HepG2 (cell line): ENCODE measurements around the gene HYAL1. TPM values are rescaled to one million over a fixed set of nuclear protein-coding genes. Genes with fewer than 3 reads are reported as not detected.

Source experiments
- CREB1 ChIP-seq, 2 experiments: fragments of 450-650 bp in 1 of 2; IDR thresholded peaks; 2 replicates each; pipeline ENCODE4 v1.6.1; 2016 to 2017; ENCODE audit warnings: control low read depth in 1 of 2, mild to moderate bottlenecking in 1 of 2, missing compliant biosample characterization in 1 of 2, missing genetic modification characterization in 1 of 2
- GFI1 ChIP-seq: sonication (generic); formaldehyde crosslinking; IDR thresholded peaks from 2 replicates; pipeline ENCODE4 v1.5.0; 2020; ENCODE audit warnings: missing genetic modification reagents, mild to moderate bottlenecking, borderline replicate concordance
- GPBP1L1 ChIP-seq: sonication (generic); formaldehyde crosslinking; IDR thresholded peaks from 2 replicates; pipeline ENCODE4 v1.5.0; 2020; ENCODE audit warnings: mild to moderate bottlenecking, missing genetic modification reagents
- NBN ChIP-seq: fragments of 450-650 bp; conservative IDR thresholded peaks from 2 replicates; pipeline ENCODE4 v1.6.1; 2017
- NCOR1 ChIP-seq: fragments of 200-600 bp; sonication (generic); IDR thresholded peaks from 2 replicates; pipeline ENCODE4 v1.7.0; 2017; ENCODE audit warnings: antibody characterized with exemption, low read length, borderline replicate concordance
- NRL ChIP-seq: sonication (generic); formaldehyde crosslinking; IDR thresholded peaks from 2 replicates; pipeline ENCODE4 v1.5.0; 2020; ENCODE audit warnings: missing genetic modification reagents, mild to moderate bottlenecking, moderate library complexity, borderline replicate concordance
- SETDB1 ChIP-seq: sonication (generic); formaldehyde crosslinking; IDR thresholded peaks from 2 replicates; pipeline ENCODE4 v1.5.1; 2020; ENCODE audit warnings: missing genetic modification reagents, mild to moderate bottlenecking, borderline replicate concordance
- SP4 ChIP-seq: sonication (generic); formaldehyde crosslinking; IDR thresholded peaks from 2 replicates; pipeline ENCODE4 v1.8.1; 2023; ENCODE audit warnings: mild to moderate bottlenecking, missing genetic modification reagents
- TBP ChIP-seq: sonication (generic); formaldehyde crosslinking; IDR thresholded peaks from 2 replicates; pipeline ENCODE4 v1.5.0; 2020; ENCODE audit warnings: missing genetic modification reagents
- ZFP37 ChIP-seq: sonication (generic); formaldehyde crosslinking; IDR thresholded peaks from 2 replicates; pipeline ENCODE4 v1.4.0; 2020; ENCODE audit warnings: missing genetic modification reagents, borderline replicate concordance
- ZMYM2 ChIP-seq: sonication (generic); formaldehyde crosslinking; IDR thresholded peaks from 2 replicates; pipeline ENCODE4 v1.8.0; 2022; ENCODE audit warnings: mild to moderate bottlenecking, missing genetic modification reagents
- ZNF101 ChIP-seq: sonication (generic); formaldehyde crosslinking; IDR thresholded peaks from 2 replicates; pipeline ENCODE4 v1.4.0; 2020; ENCODE audit warnings: mild to moderate bottlenecking, low read depth, missing genetic modification reagents, borderline replicate concordance
- ZNF296 ChIP-seq: sonication (generic); formaldehyde crosslinking; conservative IDR thresholded peaks from 2 replicates; pipeline ENCODE4 v1.5.0; 2020; ENCODE audit warnings: mild to moderate bottlenecking, missing genetic modification reagents
- ZNF329 ChIP-seq: sonication (generic); formaldehyde crosslinking; IDR thresholded peaks from 2 replicates; pipeline ENCODE4 v1.9.0; 2021; ENCODE audit warnings: low read depth, mild to moderate bottlenecking, missing genetic modification reagents
- ZSCAN25 ChIP-seq: sonication (generic); formaldehyde crosslinking; IDR thresholded peaks from 2 replicates; pipeline ENCODE4 v1.8.0; 2022; ENCODE audit warnings: mild to moderate bottlenecking, missing genetic modification reagents
- polyA plus RNA-seq, 8 experiments: library from polyadenylated mRNA; depleted of rRNA in 3 of 8; stranded (reverse) in 7 of 8; unstranded in 1 of 8; fragments of >200 nt; fragmentation: Illumina TruSeq in 4 of 8; extraction: Trizol in 4 of 8; gene quantifications; 2 replicates each; pipeline versions ENCODE4 v1.2.1 to v1.2.3, GENCODE V29; 2011 to 2016; ENCODE audit warnings: low read depth in 4 of 8, missing spikeins in 1 of 8, mixed read lengths in 1 of 8; ENCODE audit not compliant: insufficient read depth in 1 of 8
- total RNA-seq, 5 experiments: library from RNA; depleted of rRNA; stranded (reverse); fragments of >200 nt; fragmentation: Illumina TruSeq; extraction: Trizol; gene quantifications; 2 replicates each; pipeline ENCODE4 v1.2.3, GENCODE V29; 2016; ENCODE audit warnings: low read depth in 1 of 5
- TF ChIP-seq, protein P1 (sequence below): sonication (generic); formaldehyde crosslinking; IDR thresholded peaks from 2 replicates; pipeline ENCODE4 v1.9.0; 2021; ENCODE audit warnings: missing genetic modification reagents, borderline replicate concordance
- TF ChIP-seq, protein P2 (sequence below): sonication (generic); formaldehyde crosslinking; IDR thresholded peaks from 2 replicates; pipeline ENCODE4 v1.8.1; 2023; ENCODE audit warnings: missing genetic modification reagents, inconsistent platforms, borderline replicate concordance
- TF ChIP-seq, protein P3 (sequence below): IDR thresholded peaks from 2 replicates; pipeline ENCODE4 v1.6.1; 2016
- TF ChIP-seq, protein P4 (sequence below): sonication (generic); formaldehyde crosslinking; conservative IDR thresholded peaks from 2 replicates; pipeline ENCODE4 v1.8.0; 2022; ENCODE audit warnings: mild to moderate bottlenecking, moderate library complexity, missing genetic modification reagents

HYAL1 gene
- total and polyA plus RNA-seq, 2 of the 13 experiments (the other 11 are each of a cell fraction or from before 2014, with no cell fraction given): 76.5 to 193 TPM

GRCh38 chr3:50292159-50293078 is 11.0 kb downstream of the HYAL1 start, which contains the start of gene IFRD2 (continued):
- TF ChIP-seq, protein P1, sequence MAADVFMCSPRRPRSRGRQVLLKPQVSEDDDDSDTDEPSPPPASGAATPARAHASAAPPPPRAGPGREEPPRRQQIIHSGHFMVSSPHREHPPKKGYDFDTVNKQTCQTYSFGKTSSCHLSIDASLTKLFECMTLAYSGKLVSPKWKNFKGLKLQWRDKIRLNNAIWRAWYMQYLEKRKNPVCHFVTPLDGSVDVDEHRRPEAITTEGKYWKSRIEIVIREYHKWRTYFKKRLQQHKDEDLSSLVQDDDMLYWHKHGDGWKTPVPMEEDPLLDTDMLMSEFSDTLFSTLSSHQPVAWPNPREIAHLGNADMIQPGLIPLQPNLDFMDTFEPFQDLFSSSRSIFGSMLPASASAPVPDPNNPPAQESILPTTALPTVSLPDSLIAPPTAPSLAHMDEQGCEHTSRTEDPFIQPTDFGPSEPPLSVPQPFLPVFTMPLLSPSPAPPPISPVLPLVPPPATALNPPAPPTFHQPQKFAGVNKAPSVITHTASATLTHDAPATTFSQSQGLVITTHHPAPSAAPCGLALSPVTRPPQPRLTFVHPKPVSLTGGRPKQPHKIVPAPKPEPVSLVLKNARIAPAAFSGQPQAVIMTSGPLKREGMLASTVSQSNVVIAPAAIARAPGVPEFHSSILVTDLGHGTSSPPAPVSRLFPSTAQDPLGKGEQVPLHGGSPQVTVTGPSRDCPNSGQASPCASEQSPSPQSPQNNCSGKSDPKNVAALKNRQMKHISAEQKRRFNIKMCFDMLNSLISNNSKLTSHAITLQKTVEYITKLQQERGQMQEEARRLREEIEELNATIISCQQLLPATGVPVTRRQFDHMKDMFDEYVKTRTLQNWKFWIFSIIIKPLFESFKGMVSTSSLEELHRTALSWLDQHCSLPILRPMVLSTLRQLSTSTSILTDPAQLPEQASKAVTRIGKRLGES: no peak
- TF ChIP-seq ZNF296 (CRISPR knock-in tag) (0 out of 2 replicates have a peak, but pooled peaks have one; percentile 18), NRL (CRISPR knock-in tag) (no peak; the same call in 1 of the 2 replicates), ZMYM2 (CRISPR knock-in tag) (no peak), ZSCAN25 (CRISPR knock-in tag) (no peak), SP4 (peak; percentile 95), NBN (no peak), GFI1 (no peak), NCOR1 (peak; percentile 51; the same call in 1 of the 2 replicates), TBP (CRISPR knock-in tag) (peak; percentile 99; the same call in 1 of the 2 replicates), GPBP1L1 (CRISPR knock-in tag) (no peak), ZNF101 (CRISPR knock-in tag) (no peak), ZNF329 (CRISPR knock-in tag) (no peak), ZFP37 (CRISPR knock-in tag) (no peak), CREB1 (IDR thresholded peaks at IDR 0.05) (peak; percentile 94), CREB1 (CRISPR knock-in tag; IDR thresholded peaks at IDR 0.05) (peak; percentile 96), SETDB1 (CRISPR knock-in tag) (no peak)
- TF ChIP-seq, protein P2, sequence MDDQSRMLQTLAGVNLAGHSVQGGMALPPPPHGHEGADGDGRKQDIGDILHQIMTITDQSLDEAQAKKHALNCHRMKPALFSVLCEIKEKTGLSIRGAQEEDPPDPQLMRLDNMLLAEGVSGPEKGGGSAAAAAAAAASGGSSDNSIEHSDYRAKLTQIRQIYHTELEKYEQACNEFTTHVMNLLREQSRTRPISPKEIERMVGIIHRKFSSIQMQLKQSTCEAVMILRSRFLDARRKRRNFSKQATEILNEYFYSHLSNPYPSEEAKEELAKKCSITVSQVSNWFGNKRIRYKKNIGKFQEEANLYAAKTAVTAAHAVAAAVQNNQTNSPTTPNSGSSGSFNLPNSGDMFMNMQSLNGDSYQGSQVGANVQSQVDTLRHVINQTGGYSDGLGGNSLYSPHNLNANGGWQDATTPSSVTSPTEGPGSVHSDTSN (CRISPR knock-in tag): no peak
- TF ChIP-seq, protein P3, sequence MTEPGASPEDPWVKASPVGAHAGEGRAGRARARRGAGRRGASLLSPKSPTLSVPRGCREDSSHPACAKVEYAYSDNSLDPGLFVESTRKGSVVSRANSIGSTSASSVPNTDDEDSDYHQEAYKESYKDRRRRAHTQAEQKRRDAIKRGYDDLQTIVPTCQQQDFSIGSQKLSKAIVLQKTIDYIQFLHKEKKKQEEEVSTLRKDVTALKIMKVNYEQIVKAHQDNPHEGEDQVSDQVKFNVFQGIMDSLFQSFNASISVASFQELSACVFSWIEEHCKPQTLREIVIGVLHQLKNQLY (CRISPR knock-in tag): no peak
- TF ChIP-seq, protein P4, sequence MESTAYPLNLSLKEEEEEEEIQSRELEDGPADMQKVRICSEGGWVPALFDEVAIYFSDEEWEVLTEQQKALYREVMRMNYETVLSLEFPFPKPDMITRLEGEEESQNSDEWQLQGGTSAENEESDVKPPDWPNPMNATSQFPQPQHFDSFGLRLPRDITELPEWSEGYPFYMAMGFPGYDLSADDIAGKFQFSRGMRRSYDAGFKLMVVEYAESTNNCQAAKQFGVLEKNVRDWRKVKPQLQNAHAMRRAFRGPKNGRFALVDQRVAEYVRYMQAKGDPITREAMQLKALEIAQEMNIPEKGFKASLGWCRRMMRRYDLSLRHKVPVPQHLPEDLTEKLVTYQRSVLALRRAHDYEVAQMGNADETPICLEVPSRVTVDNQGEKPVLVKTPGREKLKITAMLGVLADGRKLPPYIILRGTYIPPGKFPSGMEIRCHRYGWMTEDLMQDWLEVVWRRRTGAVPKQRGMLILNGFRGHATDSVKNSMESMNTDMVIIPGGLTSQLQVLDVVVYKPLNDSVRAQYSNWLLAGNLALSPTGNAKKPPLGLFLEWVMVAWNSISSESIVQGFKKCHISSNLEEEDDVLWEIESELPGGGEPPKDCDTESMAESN (CRISPR knock-in tag): 0 out of 2 replicates have a peak, but pooled peaks have one; percentile 68
